ENCODE data around the gene TCFL5. TPM values are rescaled to one million over a fixed set of nuclear protein-coding genes. Genes with fewer than 3 reads are reported as not detected.

The TCFL5 gene
- total RNA-seq, 2 donors from 2014 or later = 7.1 to 24.8 TPM

- H3K9me3 ChIP-seq = no peaks in the 10 kb centered on the region
- WGBS = 33% methylated on average over 25 of the region's 25 CpGs
- no peaks in the 10 kb centered on the region for H3K27me3 ChIP-seq (replicated peaks; ENCODE audit: insufficient read depth)
- H3K4me3 ChIP-seq = peak overlapping the region; percentile 92 to 100
- DNase-seq (ENCODE audit: low spot score) = no peak
- peaks cover 0 to 31% of the 10 kb centered on the region in 2 donors for H3K36me3 ChIP-seq
- no peak for TF ChIP-seq POLR2A (IDR thresholded peaks at IDR 0.05)
- TF ChIP-seq CTCF (IDR thresholded peaks at IDR 0.05) = no peak
- no peak for TF ChIP-seq POLR2AphosphoS5 (IDR thresholded peaks at IDR 0.05)
- intact Hi-C loops (cut with DNase I) = loop anchor here (5.0 to 10.0 kb wide), 2 partner anchors 139 to 301 kb away; no protein-coding TSS in a partner anchor
- H3K27ac ChIP-seq = peak overlapping the region; percentile 89 to 91
- no peaks in the 10 kb centered on the region for H3K4me1 ChIP-seq (replicated peaks)
These were observed 55.8 kb downstream of the TCFL5 start for GRCh38 chr20:62805711-62806382.

- no peak for DNase-seq (ENCODE audit: low spot score)
These were observed 56.4 kb downstream of the TCFL5 start for GRCh38 chr20:62805155-62805710.

GRCh38 chr20:62804627-62805154 is 56.9 kb downstream of the TCFL5 start, which contains the start of gene OGFR:
OGFR (plus strand) TSS chr20:62804835; CDS start chr20:62804860, 25 bp downstream.
- H3K4me3 ChIP-seq = peak within 1 kb of the TSS; percentile 92 to 100
- peak within 1 kb of the TSS; percentile 89 to 91 for H3K27ac ChIP-seq
- intact Hi-C loops (cut with DNase I) = loop anchor here (5.0 to 10.0 kb wide), 2 partner anchors 137 to 300 kb away; no protein-coding TSS in a partner anchor
- peaks cover 0 to 19% of the 10 kb centered on the region in 2 donors for H3K36me3 ChIP-seq
- DNase-seq (ENCODE audit: low spot score) = peak; percentile 62
- WGBS = no CpG with 5 or more reads among the region's 77 CpGs
- TF ChIP-seq CTCF (IDR thresholded peaks at IDR 0.05) (no peak), POLR2AphosphoS5 (IDR thresholded peaks at IDR 0.05) (peak; percentile 50), POLR2A (IDR thresholded peaks at IDR 0.05) (peak; percentile 71)
- no peaks in the 10 kb centered on the region for H3K27me3 ChIP-seq (replicated peaks; ENCODE audit: insufficient read depth)
- H3K4me1 ChIP-seq (replicated peaks) = no peaks in the 10 kb centered on the region
- H3K9me3 ChIP-seq = no peaks in the 10 kb centered on the region

More at GRCh38 chr20:62805155-62805710, 56.4 kb downstream of the TCFL5 start:
- peaks cover 0 to 25% of the 10 kb centered on the region in 2 donors for H3K36me3 ChIP-seq
- H3K9me3 ChIP-seq = no peaks in the 10 kb centered on the region
- peak overlapping the region; percentile 89 to 91 for H3K27ac ChIP-seq
- peak overlapping the region; percentile 92 to 100 for H3K4me3 ChIP-seq
- no peaks in the 10 kb centered on the region for H3K4me1 ChIP-seq (replicated peaks)
- intact Hi-C loops (cut with DNase I) = loop anchor here (5.0 to 10.0 kb wide), 2 partner anchors 138 to 300 kb away; no protein-coding TSS in a partner anchor
- TF ChIP-seq POLR2AphosphoS5 (IDR thresholded peaks at IDR 0.05) (no peak), CTCF (IDR thresholded peaks at IDR 0.05) (no peak), POLR2A (IDR thresholded peaks at IDR 0.05) (no peak)
- no peaks in the 10 kb centered on the region for H3K27me3 ChIP-seq (replicated peaks; ENCODE audit: insufficient read depth)
- 0% methylated on average over 24 of the region's 58 CpGs for WGBS

GRCh38 chr20:62804021-62804626 is 57.5 kb downstream of the TCFL5 start:
- no peak for DNase-seq (ENCODE audit: low spot score)
- Histone ChIP-seq H3K9me3 (no peaks in the 10 kb centered on the region), H3K27me3 (replicated peaks; ENCODE audit: insufficient read depth) (no peaks in the 10 kb centered on the region), H3K4me3 (peak overlapping the region; percentile 92 to 100), H3K36me3 (peaks cover under 1 to 14% of the 10 kb centered on the region in 2 donors), H3K4me1 (replicated peaks) (no peaks in the 10 kb centered on the region), H3K27ac (peak overlapping the region; percentile 89 to 91)
- 16% methylated on average over 25 of the region's 25 CpGs for WGBS
- intact Hi-C loops (cut with DNase I) = loop anchor here (10.0 kb wide), 1 partner anchor 299 kb away; no protein-coding TSS in a partner anchor
- no peak for TF ChIP-seq POLR2AphosphoS5 (IDR thresholded peaks at IDR 0.05)
- no peak for TF ChIP-seq POLR2A (IDR thresholded peaks at IDR 0.05)
- TF ChIP-seq CTCF (IDR thresholded peaks at IDR 0.05) = no peak
